ENCODE results near the gene WWOX. TPM values are rescaled to one million over a fixed set of nuclear protein-coding genes. Genes with fewer than 3 reads are reported as not detected.

The WWOX gene
- polyA plus RNA-seq, 6 donors from 2014 or later, result 9.1 to 17.0 (median 12.5) TPM

GRCh38 chr16:78137179-78137578 is 37.7 kb downstream of the WWOX start:
- no peak for ATAC-seq (ENCODE audit: low read depth in 2 of 2)
- Mint-ChIP-seq H3K4me1 (peaks cover 12 to 49% (median 45%) of the 10 kb centered on the region in 3 donors), H3K9me3 (no peaks in the 10 kb centered on the region), H3K36me3 (no peaks in the 10 kb centered on the region), H3K27ac (peak overlapping the region in 1 of 6 donors; percentile 16), H3K27me3 (no peaks in the 10 kb centered on the region), H3K4me3 (peak overlapping the region in 1 of 8 donors; percentile 29)
- DNase-seq, result no peak

- Mint-ChIP-seq H3K27me3 (no peaks in the 10 kb centered on the region), H3K36me3 (no peaks in the 10 kb centered on the region), H3K4me3 (peak overlapping the region in 6 of 8 donors; percentile 25 to 82 (median 65)), H3K4me1 (peaks cover 12 to 49% (median 45%) of the 10 kb centered on the region in 3 donors), H3K27ac (peak overlapping the region in 4 of 6 donors; percentile 16 to 84 (median 66)), H3K9me3 (no peaks in the 10 kb centered on the region)
- ATAC-seq (ENCODE audit: low read depth in 2 of 2), result peak in 1 of 2 donors; percentile 93
- peak; percentile 39 for DNase-seq
These were observed 38.5 kb downstream of the WWOX start for GRCh38 chr16:78137782-78138616.

GRCh38 chr16:78140818-78141466 is 41.5 kb downstream of the WWOX start:
- ATAC-seq (ENCODE audit: low read depth in 2 of 2), result no peak
- Mint-ChIP-seq H3K36me3 (peaks cover 0 to 7% of the 10 kb centered on the region in 2 donors), H3K4me1 (peaks cover 12 to 40% (median 37%) of the 10 kb centered on the region in 3 donors), H3K27ac (peak overlapping the region in 1 of 6 donors; percentile 32), H3K9me3 (no peaks in the 10 kb centered on the region), H3K4me3 (no peak overlapping the region), H3K27me3 (no peaks in the 10 kb centered on the region)
- no peak for DNase-seq

GRCh38 chr16:78142788-78143187 is 43.3 kb downstream of the WWOX start:
- Mint-ChIP-seq H3K9me3 (no peaks in the 10 kb centered on the region), H3K27me3 (no peaks in the 10 kb centered on the region), H3K4me3 (no peak overlapping the region), H3K27ac (no peak overlapping the region), H3K36me3 (peaks cover 0 to 7% of the 10 kb centered on the region in 2 donors), H3K4me1 (peaks cover 6 to 26% (median 24%) of the 10 kb centered on the region in 3 donors)
- ATAC-seq (ENCODE audit: low read depth in 2 of 2), result no peak
- DNase-seq, result no peak

- Mint-ChIP-seq H3K4me1 (peaks cover 0 to 5% (median 0%) of the 10 kb centered on the region in 3 donors), H3K27me3 (no peaks in the 10 kb centered on the region), H3K36me3 (peaks cover 3 to 7% of the 10 kb centered on the region in 2 donors)
These were observed 47.4 kb downstream of the WWOX start for GRCh38 chr16:78146807-78147206.

GRCh38 chr16:78147911-78148401 is 48.5 kb downstream of the WWOX start:
- no peak for ATAC-seq (ENCODE audit: low read depth in 2 of 2)
- DNase-seq, result no peak
- Mint-ChIP-seq H3K36me3 (peaks cover 3 to 7% of the 10 kb centered on the region in 2 donors), H3K27me3 (no peaks in the 10 kb centered on the region), H3K4me1 (peaks cover 0 to 5% (median 0%) of the 10 kb centered on the region in 3 donors), H3K4me3 (no peak overlapping the region), H3K9me3 (no peaks in the 10 kb centered on the region), H3K27ac (no peak overlapping the region)

More at GRCh38 chr16:78146807-78147206, 47.4 kb downstream of the WWOX start:
- DNase-seq (no peak), ATAC-seq (ENCODE audit: low read depth in 2 of 2) (no peak)
- Mint-ChIP-seq H3K27ac (no peak overlapping the region), H3K9me3 (no peaks in the 10 kb centered on the region), H3K4me3 (peak overlapping the region in 1 of 8 donors; percentile 29)

- H3K36me3 Mint-ChIP-seq, result peaks cover 3 to 6% of the 10 kb centered on the region in 2 donors
- H3K4me1 Mint-ChIP-seq, result peaks cover 0 to 5% (median 0%) of the 10 kb centered on the region in 3 donors
- no peak overlapping the region for H3K27ac Mint-ChIP-seq
- no peaks in the 10 kb centered on the region for H3K9me3 Mint-ChIP-seq
- peak overlapping the region in 1 of 8 donors; percentile 0 for H3K4me3 Mint-ChIP-seq
- ATAC-seq (ENCODE audit: low read depth in 2 of 2) (no peak), DNase-seq (no peak)
- no peaks in the 10 kb centered on the region for H3K27me3 Mint-ChIP-seq
These were observed 50.8 kb downstream of the WWOX start for GRCh38 chr16:78150233-78150632.

GRCh38 chr16:78154729-78155461 is 55.4 kb downstream of the WWOX start:
- Mint-ChIP-seq H3K4me3 (peak overlapping the region in 1 of 8 donors; percentile 2), H3K9me3 (peaks cover 0 to 4% (median 0%) of the 10 kb centered on the region in 7 donors), H3K27me3 (no peaks in the 10 kb centered on the region), H3K4me1 (peaks cover 0 to 1% (median 0%) of the 10 kb centered on the region in 3 donors), H3K27ac (peak overlapping the region in 1 of 6 donors; percentile 8), H3K36me3 (no peaks in the 10 kb centered on the region)
- ATAC-seq (ENCODE audit: low read depth in 2 of 2), result no peak
- no peak for DNase-seq

GRCh38 chr16:78155791-78156345 is 56.4 kb downstream of the WWOX start:
- H3K4me3 Mint-ChIP-seq, result no peak overlapping the region
- peaks cover 0 to 10% (median 4%) of the 10 kb centered on the region in 7 donors for H3K9me3 Mint-ChIP-seq
- ATAC-seq (ENCODE audit: low read depth in 2 of 2) (no peak), DNase-seq (no peak)
- H3K27me3 Mint-ChIP-seq, result no peaks in the 10 kb centered on the region
- peaks cover 0 to under 1% of the 10 kb centered on the region in 2 donors for H3K36me3 Mint-ChIP-seq
- H3K27ac Mint-ChIP-seq, result no peak overlapping the region
- H3K4me1 Mint-ChIP-seq, result peaks cover 0 to 2% (median 0%) of the 10 kb centered on the region in 3 donors

GRCh38 chr16:78161023-78161729 is 61.7 kb downstream of the WWOX start:
- no peaks in the 10 kb centered on the region for H3K27me3 Mint-ChIP-seq
- H3K4me3 Mint-ChIP-seq, result peak overlapping the region in 1 of 8 donors; percentile 21
- H3K36me3 Mint-ChIP-seq, result peaks cover 12 to 25% of the 10 kb centered on the region in 2 donors
- H3K4me1 Mint-ChIP-seq, result peaks cover 0 to 2% (median 0%) of the 10 kb centered on the region in 3 donors
- no peak for DNase-seq
- no peak for ATAC-seq (ENCODE audit: low read depth in 2 of 2)
- H3K27ac Mint-ChIP-seq, result no peak overlapping the region
- peaks cover 2 to 16% (median 11%) of the 10 kb centered on the region in 7 donors for H3K9me3 Mint-ChIP-seq

- H3K4me1 Mint-ChIP-seq, result peaks cover 0 to 2% (median 0%) of the 10 kb centered on the region in 3 donors
- H3K27ac Mint-ChIP-seq, result no peak overlapping the region
- H3K36me3 Mint-ChIP-seq, result peaks cover 18 to 38% of the 10 kb centered on the region in 2 donors
- H3K9me3 Mint-ChIP-seq, result peaks cover 2 to 16% (median 11%) of the 10 kb centered on the region in 7 donors
- DNase-seq (no peak), ATAC-seq (ENCODE audit: low read depth in 2 of 2) (no peak)
- H3K4me3 Mint-ChIP-seq, result no peak overlapping the region
- H3K27me3 Mint-ChIP-seq, result no peaks in the 10 kb centered on the region
These were observed 64.6 kb downstream of the WWOX start for GRCh38 chr16:78163772-78164670.

All from naive B cell (primary cell).